Bone marrow (tissue), 2 donors: ENCODE data around the gene FARP1.
"Not testable (repeated sequence)": the region's sequence is repeated elsewhere in the genome, so short reads cannot be mapped to it uniquely, and the experiment has no call there.

Experiments
- DNase-seq, 2 donors: peaks; one replicate each; lab custom pipeline; 2025; lab: John Stamatoyannopoulos, UW

Gene FARP1

DNA sequence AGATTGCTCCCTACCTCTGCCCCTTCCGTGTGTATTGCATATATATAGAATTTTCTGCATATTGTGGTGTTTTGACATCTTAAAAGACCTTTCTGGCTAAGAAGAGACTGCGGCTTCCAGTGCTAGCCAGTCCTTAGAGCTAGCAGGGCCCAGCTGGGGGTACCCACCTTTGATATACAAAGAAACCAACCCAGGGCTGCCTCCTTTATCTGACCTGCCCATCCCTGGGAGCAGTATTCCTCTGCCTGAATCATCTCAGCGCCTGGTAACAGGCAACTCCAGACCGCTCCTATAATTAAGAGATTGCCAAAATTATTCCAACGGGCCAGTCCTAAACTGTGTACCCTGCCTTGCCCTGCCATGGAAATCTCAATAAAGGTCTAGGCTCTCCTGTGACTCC lies 220.4 kb downstream of the FARP1 start:
- no peak for DNase-seq

DNA sequence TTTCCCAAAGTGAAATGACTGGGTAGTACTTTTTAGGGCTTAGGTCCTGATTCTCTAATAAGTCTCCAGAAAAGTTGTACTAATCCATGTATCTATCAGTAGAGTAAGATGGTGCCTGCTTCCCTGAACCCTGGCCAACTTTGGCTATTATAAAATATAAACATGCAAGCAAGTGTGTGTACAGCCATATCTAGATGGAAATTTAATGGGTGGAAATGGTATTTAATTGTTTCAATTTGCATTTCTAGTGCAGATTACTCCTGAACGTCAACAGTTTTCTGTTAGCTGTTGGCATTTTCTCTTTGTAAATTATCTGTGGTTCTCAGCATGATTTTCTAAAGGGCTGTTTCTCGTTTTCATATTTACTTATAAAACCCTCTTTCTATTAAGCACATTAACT lies 221.3 kb downstream of the FARP1 start:
- DNase-seq, result no peak

DNA sequence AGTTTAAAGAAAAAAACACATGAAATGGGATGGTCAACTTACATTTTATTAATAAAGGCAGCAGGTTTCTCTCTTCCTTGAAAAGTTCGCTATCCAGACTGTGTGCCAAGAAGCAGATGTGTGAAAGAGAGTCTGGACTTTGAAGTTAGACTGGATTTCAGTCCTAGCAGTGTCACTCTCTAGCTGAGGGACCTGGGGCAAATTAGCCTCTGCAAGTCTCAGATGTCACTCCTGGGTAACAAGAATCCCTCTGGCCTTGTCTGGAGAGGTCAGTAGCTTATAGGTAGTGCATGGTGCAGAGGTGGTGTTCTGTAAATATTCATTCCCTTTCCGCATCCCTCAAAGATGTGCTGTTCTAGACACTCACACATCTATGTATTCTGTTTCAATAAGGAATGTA lies 221.8 kb downstream of the FARP1 start:
- DNase-seq, result no peak

DNA sequence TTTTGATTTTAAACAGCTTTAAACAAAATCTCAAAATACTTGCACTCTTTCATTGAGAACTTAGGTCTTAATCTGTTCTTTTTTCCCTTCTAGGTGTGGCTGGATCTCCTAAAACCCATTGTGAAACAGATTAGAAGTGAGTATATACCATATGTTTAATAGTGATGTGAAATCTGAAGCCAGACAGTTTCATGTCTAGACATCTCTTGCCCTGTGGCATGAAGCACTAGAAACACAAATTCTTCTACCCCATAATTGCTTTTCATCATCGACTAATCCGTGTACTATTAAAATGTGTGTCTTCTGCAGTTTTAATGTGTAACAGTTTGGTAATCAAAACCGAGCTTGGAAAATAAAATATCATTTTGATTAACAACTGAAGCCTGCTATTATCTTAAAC lies 222.4 kb downstream of the FARP1 start:
- no peak for DNase-seq

DNA sequence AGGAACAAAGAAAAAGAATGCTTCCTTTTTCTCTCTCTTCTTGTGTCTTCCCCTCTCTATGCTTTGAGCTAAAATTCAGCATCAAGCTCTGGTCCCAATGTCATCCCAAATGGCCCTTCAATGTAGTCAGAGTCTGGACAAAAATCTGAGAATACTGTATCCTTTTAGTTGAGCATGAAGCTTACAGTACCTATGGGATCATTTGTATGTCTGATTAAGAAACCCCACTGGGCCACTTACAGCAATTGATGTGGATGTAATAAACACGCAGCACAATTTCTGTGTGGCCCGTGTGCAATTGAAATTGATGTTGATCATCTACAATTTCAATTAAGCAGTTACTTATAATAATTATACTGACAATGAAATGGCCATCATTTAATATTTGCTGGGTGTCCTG lies 223.1 kb downstream of the FARP1 start:
- DNase-seq, result no peak

DNA sequence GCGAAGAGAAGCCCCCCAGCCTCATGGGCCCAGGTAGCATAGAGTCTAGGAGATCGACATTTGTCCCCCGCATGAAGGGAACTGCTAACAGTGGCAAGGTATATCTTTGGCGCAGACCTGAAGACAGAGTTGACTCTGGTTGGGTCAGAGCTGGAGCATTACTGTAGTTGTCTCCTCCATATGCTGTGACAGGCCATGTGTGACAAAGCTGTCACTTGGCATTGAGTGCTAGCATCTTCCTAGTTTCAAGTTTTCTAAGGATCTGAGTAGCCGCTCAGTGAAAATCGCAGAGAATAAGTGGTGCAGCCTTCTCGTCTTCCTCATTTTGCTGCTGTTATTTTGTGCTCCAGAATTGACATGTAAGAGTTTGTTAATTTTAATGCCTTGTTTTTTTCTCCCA lies 223.5 kb downstream of the FARP1 start:
- no peak for DNase-seq

DNA sequence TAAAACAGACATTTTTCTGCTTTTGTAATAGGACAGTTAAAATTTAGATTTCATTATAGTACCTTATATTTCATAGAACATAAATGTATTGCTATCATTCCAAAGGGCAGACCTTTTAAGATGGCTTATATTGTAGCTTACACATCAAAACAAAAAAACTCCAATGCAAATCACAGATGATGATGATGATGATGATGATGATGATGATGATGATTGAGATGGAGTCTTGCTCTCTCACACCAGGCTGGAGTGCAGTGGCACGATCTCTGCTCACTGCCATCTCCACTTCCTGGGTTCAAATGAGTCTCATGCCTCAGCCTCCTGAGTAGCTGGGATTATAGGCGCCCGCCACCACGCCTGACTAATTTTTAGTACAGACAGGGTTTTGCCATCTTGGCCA lies 224.1 kb downstream of the FARP1 start:
- no peak for DNase-seq

DNA sequence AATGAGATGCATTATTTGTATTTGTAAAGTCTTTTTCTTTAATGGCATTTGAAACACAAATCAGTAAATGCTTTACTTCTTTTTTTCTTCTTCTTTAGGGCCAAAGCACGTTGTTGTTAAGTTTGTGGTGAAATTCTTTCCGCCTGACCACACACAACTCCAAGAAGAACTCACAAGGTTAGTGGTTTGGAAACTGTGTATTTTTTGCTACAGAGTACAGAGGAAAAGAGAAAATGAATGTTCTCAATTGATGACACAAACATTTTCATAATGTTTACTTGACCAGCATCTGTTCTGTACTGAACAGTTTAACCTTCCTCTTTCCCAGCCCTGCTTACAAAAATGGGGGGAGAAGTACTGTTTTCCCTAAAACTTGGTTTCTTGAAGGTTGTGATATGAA lies 225.1 kb downstream of the FARP1 start:
- no peak for DNase-seq

DNA sequence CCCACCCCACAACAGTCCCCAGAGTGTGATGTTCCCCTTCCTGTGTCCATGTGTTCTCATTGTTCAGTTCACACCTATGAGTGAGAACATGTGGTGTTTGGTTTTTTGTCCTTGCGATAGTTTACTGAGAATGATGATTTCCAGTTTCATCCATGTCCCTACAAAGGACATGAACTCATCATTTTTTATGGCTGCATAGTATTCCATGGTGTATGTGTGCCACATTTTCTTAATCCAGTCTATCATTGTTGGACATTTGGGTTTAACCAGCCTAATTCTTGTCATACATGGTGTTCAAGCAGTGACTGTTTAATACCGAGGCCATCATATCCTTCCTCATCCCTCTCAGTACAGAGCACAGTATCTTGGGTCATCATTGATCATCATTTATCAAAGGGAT lies 226.6 kb downstream of the FARP1 start:
- DNase-seq, result not testable (repeated sequence)

DNA sequence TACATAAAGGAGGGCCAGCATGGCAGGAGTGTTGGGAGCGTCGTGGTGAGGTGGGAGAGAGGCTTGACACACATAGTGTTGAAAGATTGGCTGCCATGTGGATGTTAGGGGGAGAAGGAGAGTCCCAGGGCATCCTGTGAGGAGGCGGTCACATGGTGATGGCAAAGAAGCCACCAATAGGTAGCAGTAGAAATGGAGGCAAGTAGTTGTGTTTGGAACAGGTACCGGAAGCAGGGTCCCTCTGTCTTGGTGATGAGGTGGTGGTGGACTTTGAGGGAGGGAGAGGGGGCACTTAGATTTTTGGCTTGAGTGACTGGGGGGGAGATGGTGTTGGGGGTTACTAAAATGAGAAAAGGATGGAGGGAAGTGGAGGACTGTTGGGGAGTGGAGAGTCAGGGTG lies 227.4 kb downstream of the FARP1 start:
- no peak for DNase-seq

DNA sequence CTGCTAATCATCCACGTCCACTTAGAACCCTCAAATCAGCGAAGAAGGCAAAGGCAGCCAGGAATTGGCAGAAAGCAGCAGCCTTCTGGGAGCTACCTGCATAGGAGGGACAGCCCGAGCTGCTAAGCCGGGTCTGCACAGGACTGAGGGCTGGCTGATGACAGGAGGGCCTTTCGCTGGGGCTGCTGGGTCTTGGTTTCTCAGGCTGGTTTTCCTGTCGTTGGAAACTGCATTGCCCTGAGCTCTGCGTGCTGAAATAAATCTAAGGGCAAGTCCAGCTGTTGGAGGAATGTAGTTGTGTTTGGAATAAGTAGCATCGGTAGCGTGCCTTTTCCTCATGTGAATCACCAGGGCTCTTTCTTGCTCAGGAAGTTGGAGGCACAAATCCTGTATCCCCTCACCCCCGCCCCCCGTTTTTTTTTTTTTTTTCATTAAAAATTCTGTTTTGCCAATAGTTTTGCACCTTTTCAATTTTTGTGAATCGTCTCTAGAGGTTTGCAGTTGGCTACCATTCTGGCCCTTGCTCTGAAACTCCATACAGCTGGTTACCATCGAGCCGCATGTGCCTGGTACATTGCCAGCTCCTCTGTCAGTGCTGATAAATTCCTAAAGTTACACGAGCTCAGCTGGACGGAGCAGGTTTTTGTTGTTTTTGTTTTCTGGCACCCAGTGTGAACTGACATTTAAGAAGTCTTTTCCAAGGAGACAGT lies 228.1 kb downstream of the FARP1 start:
- no peak for DNase-seq

DNA sequence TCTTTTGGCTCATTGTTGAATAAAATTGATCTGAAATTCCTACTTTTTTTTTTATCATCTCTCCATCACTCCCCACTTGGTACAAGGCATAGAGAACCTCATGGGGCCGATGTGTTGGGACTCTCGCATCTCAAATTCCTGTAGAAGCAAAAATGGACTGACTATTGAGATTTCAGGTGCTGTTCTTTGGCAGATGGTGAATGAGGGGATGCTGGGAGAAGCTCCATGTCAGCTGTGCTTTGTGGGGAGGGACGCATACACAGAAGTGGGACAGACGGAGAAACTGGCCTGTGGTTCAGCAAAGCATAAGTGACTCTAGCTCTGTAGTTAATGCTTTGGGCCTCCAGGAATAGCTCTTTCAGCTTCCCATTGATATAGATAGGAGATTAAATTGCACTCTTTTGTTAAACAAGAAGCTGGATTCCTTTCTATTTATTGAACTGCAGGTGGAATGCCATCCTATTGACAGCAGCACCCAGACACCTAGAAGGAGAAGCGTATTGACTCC lies 228.7 kb downstream of the FARP1 start:
- no peak for DNase-seq

DNA sequence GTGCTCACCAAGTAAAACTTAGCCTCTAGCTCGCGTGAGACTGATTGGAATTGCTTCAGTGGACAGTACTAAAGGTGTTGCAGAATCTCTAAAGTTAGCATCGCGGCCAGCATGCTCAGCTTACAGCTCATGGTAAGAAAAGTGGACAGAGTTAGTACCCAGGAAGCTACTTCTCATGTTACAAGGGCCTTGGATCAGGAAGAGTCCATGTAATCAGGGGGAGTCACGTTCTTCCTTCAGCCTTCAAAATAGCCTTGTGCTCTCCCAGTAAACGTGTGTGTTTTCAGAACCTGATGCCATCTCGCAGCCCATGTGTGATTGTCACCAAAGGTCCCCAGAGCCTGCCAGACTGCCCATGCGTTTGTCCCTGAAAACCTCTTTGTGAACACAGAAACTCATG lies 230.0 kb downstream of the FARP1 start:
- no peak for DNase-seq

DNA sequence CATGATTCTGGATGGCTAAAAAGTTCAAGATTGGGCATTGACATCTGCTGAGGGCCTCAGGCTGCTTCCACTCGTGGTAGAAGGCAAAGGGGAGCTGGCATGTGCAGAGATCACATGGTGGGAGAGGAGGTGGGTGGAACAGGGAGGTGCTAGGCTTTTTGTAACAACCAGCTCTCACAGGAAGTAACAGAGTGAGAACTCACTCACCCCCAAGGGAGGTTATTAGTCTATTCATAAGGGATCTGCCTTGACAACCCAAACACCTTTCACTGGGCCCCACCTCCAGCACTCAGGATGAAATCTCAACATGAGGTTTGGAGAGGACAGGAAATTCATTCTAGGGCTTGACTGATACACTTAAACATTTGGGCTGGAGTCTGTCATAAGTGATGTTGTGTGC lies 231.9 kb downstream of the FARP1 start:
- DNase-seq, result no peak

DNA sequence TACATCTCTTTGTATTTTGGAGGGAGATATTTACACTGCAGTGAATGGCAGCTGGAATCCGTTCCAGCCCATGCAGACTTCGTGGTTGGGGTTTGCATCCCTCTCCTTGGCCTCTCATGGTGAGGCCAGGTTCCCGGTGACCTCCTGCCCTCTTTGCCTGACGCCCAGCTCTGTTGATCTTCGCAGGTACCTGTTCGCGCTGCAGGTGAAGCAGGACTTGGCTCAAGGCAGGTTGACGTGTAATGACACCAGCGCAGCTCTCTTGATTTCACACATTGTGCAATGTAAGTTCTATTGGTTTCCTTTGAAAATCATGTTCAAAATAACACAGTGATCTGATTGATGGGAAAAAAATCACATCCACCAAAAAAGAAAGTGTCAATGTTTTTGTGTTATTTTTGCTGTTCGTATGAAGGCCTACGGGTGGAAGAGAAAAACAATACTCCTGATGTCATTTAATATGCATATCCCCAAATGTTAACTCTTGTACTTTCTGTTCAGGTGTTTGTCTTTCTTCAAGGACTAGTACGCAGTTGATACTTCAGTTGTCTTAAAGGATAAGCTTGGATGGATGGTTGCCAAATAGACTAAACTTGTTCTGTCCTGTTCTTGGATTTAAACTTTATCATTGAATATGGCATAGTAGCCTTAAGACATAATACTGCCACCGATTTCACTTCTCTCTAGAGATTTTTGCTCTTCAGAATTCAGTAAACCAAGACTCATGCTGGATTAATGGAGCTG lies 234.9 kb downstream of the FARP1 start:
- no peak for DNase-seq

DNA sequence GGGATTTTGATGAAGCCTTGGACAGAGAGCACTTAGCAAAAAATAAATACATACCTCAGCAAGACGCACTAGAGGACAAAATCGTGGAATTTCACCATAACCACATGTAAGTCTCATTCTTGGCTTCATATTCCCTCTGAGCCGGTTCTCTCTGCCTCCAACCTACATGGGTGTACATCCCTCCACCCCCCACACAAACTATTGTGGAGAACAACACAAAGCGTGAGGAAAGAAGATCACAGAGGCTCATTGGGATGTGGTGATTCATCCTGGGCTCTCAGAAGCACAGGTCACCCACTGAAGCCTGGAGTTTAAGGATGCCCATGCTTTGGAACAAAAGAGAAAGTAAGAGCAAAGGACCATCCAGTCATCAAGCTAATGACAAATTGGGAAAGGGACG lies 241.8 kb downstream of the FARP1 start:
- DNase-seq, result no peak

DNA sequence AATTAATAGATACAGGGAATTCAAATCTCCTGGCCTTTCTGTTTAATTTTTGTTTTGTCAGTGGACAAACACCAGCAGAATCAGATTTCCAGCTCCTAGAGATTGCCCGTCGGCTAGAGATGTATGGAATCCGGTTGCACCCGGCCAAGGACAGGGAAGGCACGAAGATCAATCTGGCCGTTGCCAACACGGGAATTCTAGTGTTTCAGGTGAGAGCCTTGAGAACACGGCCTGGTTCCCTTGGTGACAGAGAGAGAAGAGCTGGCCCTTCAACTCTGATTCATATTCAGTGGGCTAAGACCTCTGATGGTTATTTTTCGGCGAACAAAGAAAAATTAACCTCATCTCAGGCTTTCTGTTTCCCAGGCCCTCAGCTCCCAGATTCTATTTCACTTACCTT lies 242.7 kb downstream of the FARP1 start:
- DNase-seq, result no peak

DNA sequence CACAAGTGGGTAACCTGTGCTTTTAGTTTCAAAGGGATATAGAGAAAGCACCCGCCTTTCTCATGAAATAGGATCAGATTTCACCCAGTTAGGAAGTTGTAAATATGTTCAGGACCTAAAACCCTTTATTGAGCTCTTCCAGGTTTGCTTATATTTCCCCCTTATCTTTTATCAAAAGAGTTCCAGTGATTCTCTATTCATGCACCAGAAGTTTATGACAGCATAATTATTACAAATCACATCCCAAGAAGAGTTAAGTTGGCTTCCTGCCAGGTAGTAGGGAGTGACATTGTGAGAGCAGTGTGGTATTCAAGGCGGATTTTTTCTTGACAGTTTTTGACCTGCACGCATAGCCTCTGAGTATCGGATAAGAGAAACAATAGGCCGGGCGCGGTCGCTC lies 243.7 kb downstream of the FARP1 start:
- DNase-seq, result no peak

DNA sequence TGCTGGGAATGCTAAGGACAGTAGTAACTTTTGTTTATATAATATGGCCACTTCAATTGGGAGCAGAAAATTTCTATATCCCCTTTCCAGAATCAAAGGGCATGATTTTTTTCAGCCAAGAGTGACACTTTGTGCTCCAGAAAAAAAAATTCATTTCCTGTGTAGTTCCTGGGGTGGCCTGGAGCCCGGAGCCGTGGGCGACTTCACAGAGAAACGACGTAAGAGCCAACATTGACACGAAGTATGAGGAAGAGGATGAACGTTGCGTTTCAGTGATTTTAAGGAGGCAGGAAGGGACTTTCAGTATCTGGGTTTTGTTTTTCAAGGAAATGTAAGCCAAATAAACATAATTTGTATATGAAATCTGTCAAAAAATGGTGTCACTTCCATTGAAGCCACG lies 246.4 kb downstream of the FARP1 start:
- DNase-seq, result no peak

DNA sequence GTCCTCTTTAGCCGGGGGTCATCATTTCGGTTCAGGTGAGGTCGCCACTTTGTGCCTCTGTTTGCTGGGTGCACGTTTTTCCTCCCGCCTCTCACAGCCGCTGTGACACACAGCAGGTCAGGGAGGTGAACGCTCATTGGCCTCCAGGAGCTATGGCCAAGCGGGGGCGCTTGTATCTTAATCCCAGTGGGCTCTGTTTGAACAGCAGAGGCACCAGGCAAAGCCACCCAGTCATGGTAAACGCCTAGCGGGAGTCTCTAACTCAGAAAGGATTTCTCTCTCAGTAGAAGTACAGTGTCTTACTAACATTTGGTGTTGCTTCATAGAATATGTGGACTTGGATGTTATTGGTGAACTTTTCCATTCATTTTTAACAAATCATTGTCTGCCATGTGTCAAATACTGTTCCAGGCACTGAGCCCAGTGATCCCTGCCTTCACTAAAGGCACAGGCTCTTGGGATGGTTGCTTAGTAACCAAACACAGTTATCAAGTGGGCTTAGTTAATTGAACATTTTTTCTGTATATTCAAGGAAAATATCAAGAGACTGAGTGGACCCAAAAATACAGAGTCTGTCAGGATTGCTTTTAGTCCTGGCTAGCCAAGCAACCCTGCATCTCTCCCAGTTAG lies 247.3 kb downstream of the FARP1 start:
- no peak for DNase-seq

DNA sequence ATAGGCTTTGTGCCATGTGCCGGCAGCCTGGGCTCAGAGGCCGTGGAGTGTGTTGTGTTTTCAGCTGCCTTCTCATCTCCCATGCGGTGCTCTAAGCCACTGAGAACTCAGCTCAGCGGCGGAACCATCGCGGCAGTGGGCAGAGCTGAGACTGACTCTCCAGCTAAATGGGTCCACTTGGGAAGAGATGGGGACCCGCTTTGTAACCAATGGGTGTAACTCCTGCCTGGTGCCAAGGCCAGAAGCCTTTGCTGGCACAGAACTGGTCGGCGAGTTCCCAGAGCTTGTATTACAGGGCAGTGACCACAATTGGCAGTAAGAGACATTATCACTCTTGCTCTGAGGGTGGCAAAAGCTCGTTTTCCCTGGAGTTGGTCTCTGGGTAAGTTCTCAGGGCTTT lies 251.0 kb downstream of the FARP1 start:
- DNase-seq, result no peak

DNA sequence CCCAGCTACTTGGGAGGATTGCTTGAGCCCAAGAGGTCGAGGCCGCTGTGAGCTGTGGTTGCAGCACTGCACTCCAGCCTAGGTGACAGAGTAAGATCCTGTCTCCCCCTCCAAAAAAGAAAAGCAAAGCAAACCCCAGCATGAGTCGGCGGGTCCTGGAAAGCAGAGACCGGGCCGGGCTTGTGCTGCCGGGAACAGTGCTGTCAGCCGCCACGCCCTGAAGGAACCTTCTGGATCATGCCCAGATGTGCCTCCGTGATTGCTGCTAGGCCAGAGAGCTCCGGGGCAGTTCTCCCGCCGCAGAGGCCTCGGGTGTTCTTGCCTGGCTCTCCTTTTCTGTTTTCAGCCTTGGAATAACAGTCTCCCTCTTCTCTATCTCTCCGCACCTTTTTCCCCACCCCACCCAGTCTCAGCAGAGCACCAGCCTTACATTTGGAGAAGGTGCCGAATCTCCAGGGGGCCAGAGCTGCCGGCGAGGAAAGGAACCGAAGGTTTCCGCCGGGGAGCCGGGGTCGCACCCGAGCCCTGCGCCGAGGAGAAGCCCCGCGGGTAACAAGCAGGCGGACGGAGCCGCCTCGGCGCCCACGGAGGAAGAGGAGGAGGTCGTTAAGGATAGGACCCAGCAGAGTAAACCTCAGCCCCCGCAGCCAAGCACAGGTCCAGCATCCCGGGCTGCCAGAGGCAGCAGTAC lies 252.1 kb downstream of the FARP1 start:
- DNase-seq, result no peak
